Stimulated activated naive CD8-positive, alpha-beta T cell treated with anti-CD3 and anti-CD28 coated beads, Interleukin-15, amount 100 ng/mL, for 72 hours (primary cell): ENCODE data around the gene ALOX15B.

Source experiments
- ATAC-seq: fragments of 150-1000 bp; cut with Tn5 transposase; 2 replicates; pipeline ENCODE4 v1.10.0; 2021; ENCODE audit warnings: mild to moderate bottlenecking, moderate library complexity
- DNase-seq, 2 donors: peaks; one replicate each; pipeline ENCODE4 v3.0.0; 2021 to 2022
- H3K27ac Mint-ChIP-seq, 2 donors: one replicate each; pipeline ENCODE4 v1.8.0; 2022; ENCODE audit warnings: mild to moderate bottlenecking in 2 of 2, mixed read lengths in 2 of 2, moderate library complexity in 2 of 2
- H3K27me3 Mint-ChIP-seq: one replicate; pipeline ENCODE4 v1.8.0; 2022; ENCODE audit warnings: mixed read lengths
- H3K4me1 Mint-ChIP-seq: one replicate; pipeline ENCODE4 v1.8.0; 2022; ENCODE audit warnings: mild to moderate bottlenecking, mixed read lengths
- H3K4me3 Mint-ChIP-seq, 2 donors: one replicate each; pipeline ENCODE4 v1.8.0; 2022; ENCODE audit warnings: mild to moderate bottlenecking in 2 of 2, mixed read lengths in 2 of 2, moderate library complexity in 1 of 2
- H3K9me3 Mint-ChIP-seq, 2 donors: one replicate each; pipeline ENCODE4 v1.8.0; 2022; ENCODE audit warnings: mixed read lengths in 2 of 2

The ALOX15B gene

DNA sequence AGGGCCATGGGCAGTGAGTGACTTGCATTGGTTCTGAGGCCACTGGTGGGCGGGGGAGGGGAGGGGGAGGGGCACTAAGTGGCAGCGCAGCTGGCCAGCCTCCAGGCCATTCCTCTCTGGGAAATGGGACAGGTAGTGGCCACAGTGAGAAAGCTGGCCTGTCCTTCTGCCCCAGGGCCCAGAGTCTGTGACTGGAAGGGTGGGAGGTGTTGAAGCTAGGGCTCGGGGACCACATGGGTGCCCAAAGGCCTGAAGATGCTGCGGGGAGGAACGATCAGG lies 49.0 kb downstream of the ALOX15B start:
- Mint-ChIP-seq H3K9me3 (no peaks in the 10 kb centered on the region), H3K27ac (no peak overlapping the region), H3K4me3 (no peak overlapping the region), H3K27me3 (peaks cover 40% of the 10 kb centered on the region), H3K4me1 (no peaks in the 10 kb centered on the region)
- no peak for ATAC-seq
- no peak for DNase-seq

DNA sequence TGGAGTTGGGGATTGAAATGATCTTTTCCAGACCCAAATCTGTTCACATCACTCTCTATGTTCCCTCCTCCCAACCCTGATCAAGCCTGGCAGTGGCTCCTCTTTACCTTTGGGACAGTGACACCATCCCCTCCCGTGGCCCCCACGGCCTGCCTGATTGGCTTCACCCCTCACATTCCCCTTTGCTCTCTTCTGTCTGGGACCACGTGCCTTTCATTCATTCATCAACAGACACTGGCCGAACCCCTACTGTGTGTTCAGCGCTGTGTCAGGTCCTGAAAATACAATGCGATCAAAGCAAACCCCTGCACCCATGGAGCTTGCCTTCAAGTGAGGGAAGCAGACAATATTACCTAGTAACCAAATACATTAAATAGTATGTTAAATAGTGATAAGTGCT lies 50.9 kb downstream of the ALOX15B start:
- H3K4me3 Mint-ChIP-seq = no peak overlapping the region
- H3K27ac Mint-ChIP-seq = no peak overlapping the region
- H3K4me1 Mint-ChIP-seq = peaks cover 9% of the 10 kb centered on the region
- no peaks in the 10 kb centered on the region for H3K9me3 Mint-ChIP-seq
- no peak for DNase-seq
- peaks cover 41% of the 10 kb centered on the region for H3K27me3 Mint-ChIP-seq
- no peak for ATAC-seq

- no peak for DNase-seq
- H3K4me1 Mint-ChIP-seq = peaks cover 14% of the 10 kb centered on the region
- H3K27ac Mint-ChIP-seq = no peak overlapping the region
- no peaks in the 10 kb centered on the region for H3K9me3 Mint-ChIP-seq
- peaks cover 43% of the 10 kb centered on the region for H3K27me3 Mint-ChIP-seq
- no peak overlapping the region for H3K4me3 Mint-ChIP-seq
- no peak for ATAC-seq
Observed at GRCh38 chr17:8091033-8091687, 52.3 kb downstream of the ALOX15B start.

DNA sequence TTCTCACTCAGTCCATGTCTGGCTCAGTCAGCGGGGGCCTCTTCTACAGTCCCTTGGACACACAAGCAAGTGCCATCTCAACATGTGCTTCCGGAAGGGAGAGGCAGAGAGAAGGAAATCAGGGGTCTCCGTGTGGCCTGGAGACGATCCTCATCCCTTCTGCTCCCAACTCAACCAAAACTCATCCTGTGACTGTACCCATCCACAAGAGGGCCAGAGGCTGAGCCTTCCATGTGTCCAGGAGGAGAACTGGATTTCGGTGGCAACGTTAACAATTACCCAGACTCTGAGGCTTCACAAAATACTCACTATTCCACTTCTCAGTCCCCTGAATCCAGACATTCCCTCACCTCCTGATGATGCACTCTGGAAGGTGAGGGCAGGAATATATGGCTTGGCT lies 56.5 kb downstream of the ALOX15B start:
- H3K4me3 Mint-ChIP-seq = no peak overlapping the region

DNA sequence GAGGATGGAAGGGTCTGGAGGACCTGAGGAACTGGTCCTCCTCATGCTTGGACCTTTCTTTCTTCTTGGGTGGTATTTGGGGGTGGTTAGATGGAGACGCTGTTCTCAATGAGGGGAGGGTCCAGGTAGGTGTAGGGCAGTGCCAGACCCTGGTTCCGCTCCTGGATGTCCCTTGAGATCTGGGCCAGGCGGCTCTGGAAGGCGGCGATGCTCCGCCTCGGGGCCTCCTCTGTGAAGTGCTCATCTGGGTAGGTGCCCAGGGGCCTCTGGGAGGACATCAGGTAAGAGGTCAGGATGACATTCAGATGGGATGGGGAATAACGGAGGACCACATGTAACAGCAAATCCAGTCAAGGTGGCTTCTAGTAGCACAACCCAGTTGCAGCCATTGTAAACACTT lies 57.7 kb downstream of the ALOX15B start:
- ATAC-seq = no peak

More for the DNA sequence above, 56.5 kb downstream of the ALOX15B start:
- Mint-ChIP-seq H3K9me3 (no peaks in the 10 kb centered on the region), H3K27me3 (peaks cover 38% of the 10 kb centered on the region), H3K27ac (no peak overlapping the region), H3K4me1 (peaks cover 14% of the 10 kb centered on the region)
- no peak for ATAC-seq
- no peak for DNase-seq

More for the DNA sequence above, 57.7 kb downstream of the ALOX15B start:
- H3K4me3 Mint-ChIP-seq = no peak overlapping the region
- H3K27me3 Mint-ChIP-seq = peaks cover 27% of the 10 kb centered on the region
- peaks cover 14% of the 10 kb centered on the region for H3K4me1 Mint-ChIP-seq
- no peaks in the 10 kb centered on the region for H3K9me3 Mint-ChIP-seq
- H3K27ac Mint-ChIP-seq = no peak overlapping the region
- no peak for DNase-seq
